ENCODE results near the gene LMO1. TPM values are rescaled to one million over a fixed set of nuclear protein-coding genes. Genes with fewer than 3 reads are reported as not detected.
A peak's percentile ranks its signal among the peaks of the same experiment; 100 is the strongest.

LMO1 gene
- total RNA-seq, 1 donor from 2014 or later: not detected

DNA sequence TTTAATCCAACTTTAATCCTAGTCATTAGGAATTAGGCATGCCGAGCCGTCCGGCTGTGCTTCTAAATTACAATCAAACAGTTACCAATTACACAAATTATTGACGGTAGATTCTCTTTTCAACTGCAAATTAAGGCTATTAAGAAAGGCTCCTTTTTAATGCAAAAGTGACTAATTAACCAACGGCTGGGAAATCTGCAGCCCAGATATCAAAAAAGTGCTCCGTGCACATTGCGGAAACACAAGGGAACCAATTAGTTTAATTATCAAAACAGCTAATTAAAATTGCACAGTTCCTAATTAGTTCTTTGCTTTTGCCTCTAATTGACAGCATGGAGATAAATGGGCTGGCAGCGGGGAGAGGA lies 19.4 kb upstream of the LMO1 start:
- intact Hi-C loops (cut with micrococcal nuclease): no loop called here
- no peaks in the 10 kb centered on the region for H3K36me3 Mint-ChIP-seq (ENCODE audit: low read depth)
- no peak for DNase-seq
- no peak overlapping the region for H3K4me3 Mint-ChIP-seq
- H3K4me1 Mint-ChIP-seq: no peaks in the 10 kb centered on the region
- peaks cover 5% of the 10 kb centered on the region for H3K27me3 Mint-ChIP-seq
- no peak overlapping the region for H3K27ac Mint-ChIP-seq
- H3K9me3 Mint-ChIP-seq: no peaks in the 10 kb centered on the region

GRCh38 chr11:8282631-8283030 lies 19.0 kb upstream of the LMO1 start:
- no peak overlapping the region for H3K27ac Mint-ChIP-seq
- no peaks in the 10 kb centered on the region for H3K36me3 Mint-ChIP-seq (ENCODE audit: low read depth)
- H3K27me3 Mint-ChIP-seq: peaks cover 5% of the 10 kb centered on the region
- H3K4me3 Mint-ChIP-seq: no peak overlapping the region
- H3K9me3 Mint-ChIP-seq: no peaks in the 10 kb centered on the region
- no peaks in the 10 kb centered on the region for H3K4me1 Mint-ChIP-seq
- DNase-seq: no peak
- intact Hi-C loops (cut with micrococcal nuclease): no loop called here

DNA sequence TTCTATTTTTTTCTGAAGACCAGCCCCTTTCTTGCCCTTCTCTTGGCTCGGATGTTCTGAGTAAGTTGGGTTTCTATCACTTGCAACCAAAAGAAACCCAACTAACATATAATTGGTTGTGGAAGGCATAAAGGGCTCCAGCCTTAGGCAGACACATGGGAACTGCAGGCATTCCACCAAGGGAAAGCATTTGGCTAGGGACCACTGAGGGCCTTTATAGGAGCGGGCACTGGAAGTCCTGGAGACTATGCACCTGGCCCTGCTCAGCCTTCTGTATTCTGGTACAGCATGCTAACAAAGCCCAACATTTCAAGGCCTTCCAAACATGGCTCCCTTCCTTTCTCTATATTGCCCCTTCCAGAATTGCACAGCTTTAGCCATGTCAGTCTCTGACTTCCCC lies 17.6 kb upstream of the LMO1 start:
- Mint-ChIP-seq H3K27ac (no peak overlapping the region), H3K4me3 (no peak overlapping the region), H3K9me3 (no peaks in the 10 kb centered on the region), H3K27me3 (peaks cover 5% of the 10 kb centered on the region), H3K36me3 (ENCODE audit: low read depth) (no peaks in the 10 kb centered on the region), H3K4me1 (no peaks in the 10 kb centered on the region)
- intact Hi-C loops (cut with micrococcal nuclease): no loop called here
- no peak for DNase-seq

- DNase-seq: no peak
- Mint-ChIP-seq H3K27me3 (peaks cover 12% of the 10 kb centered on the region), H3K4me1 (no peaks in the 10 kb centered on the region), H3K4me3 (no peak overlapping the region), H3K9me3 (no peaks in the 10 kb centered on the region), H3K36me3 (ENCODE audit: low read depth) (no peaks in the 10 kb centered on the region), H3K27ac (no peak overlapping the region)
- intact Hi-C loops (cut with micrococcal nuclease): no loop called here
Observed at GRCh38 chr11:8277691-8278090, 14.0 kb upstream of the LMO1 start.

GRCh38 chr11:8276528-8276927 lies 12.8 kb upstream of the LMO1 start:
- DNase-seq: no peak
- Mint-ChIP-seq H3K4me1 (no peaks in the 10 kb centered on the region), H3K36me3 (ENCODE audit: low read depth) (no peaks in the 10 kb centered on the region), H3K4me3 (no peak overlapping the region), H3K27ac (no peak overlapping the region), H3K27me3 (peaks cover 24% of the 10 kb centered on the region), H3K9me3 (no peaks in the 10 kb centered on the region)
- intact Hi-C loops (cut with micrococcal nuclease): no loop called here

DNA sequence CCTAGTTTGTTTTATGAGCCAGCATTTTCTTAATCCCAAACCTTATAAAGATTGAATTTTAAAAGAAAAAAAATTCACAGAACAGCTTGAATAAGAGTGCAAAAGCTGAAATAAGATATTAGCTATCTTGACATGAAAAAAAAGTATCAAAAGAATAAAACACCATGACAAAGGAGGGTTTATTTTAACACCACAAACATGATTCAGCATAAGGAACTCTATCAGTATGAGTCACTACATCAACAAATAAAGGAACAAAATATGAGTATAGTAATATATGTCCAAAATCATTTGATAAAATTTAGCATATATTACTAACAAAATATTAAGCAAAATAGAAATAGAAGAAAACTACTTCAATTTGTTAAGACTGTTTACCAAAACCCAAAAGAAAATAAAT lies 9.6 kb upstream of the LMO1 start:
- no peak for DNase-seq
- intact Hi-C loops (cut with micrococcal nuclease): no loop called here
- Mint-ChIP-seq H3K27me3 (peaks cover 53% of the 10 kb centered on the region), H3K36me3 (ENCODE audit: low read depth) (no peaks in the 10 kb centered on the region), H3K27ac (no peak overlapping the region), H3K9me3 (no peaks in the 10 kb centered on the region), H3K4me3 (no peak overlapping the region), H3K4me1 (peaks cover 1% of the 10 kb centered on the region)

DNA sequence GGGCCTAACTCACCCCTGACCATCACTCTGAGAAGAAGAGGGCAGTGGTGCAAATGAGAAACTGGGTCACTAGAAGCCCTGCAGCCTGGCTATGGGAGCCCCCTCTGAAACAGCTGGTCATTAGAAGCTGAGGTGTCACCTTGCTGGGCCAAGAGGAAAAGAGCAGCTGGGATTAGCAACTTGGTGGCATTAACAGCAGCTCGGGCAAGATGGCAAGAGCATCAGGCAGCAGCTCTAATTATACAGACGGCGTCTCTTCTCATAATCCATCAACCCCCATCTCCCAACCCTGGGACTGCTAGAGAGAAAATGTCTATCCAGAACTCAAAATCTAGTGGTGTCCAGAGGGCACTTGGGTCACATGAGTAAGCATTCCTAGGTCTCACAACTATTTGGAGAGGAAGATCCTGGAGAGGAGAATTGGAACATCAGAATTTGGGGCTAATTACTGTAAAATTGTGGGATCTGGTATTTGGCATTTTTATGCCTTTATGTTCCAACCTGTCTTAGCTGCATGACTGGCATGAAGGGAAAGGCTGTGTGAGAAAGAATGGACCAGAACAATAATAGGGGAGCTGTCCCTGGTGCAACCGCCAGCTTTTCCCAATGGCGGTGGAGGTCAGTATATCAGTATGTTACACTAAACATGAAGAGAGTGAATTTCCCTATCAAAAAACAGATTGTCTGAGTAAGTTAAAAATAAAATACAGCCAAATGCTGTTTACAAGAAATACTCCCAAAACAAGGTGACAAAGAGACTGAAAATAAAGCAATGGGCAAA lies 7.6 kb upstream of the LMO1 start:
- intact Hi-C loops (cut with micrococcal nuclease): no loop called here
- Mint-ChIP-seq H3K4me1 (peaks cover 1% of the 10 kb centered on the region), H3K36me3 (ENCODE audit: low read depth) (no peaks in the 10 kb centered on the region), H3K27me3 (peaks cover 67% of the 10 kb centered on the region), H3K4me3 (no peak overlapping the region), H3K27ac (no peak overlapping the region), H3K9me3 (no peaks in the 10 kb centered on the region)
- no peak for DNase-seq

- H3K27ac Mint-ChIP-seq: no peak overlapping the region
Observed at GRCh38 chr11:8269636-8270035, 6.0 kb upstream of the LMO1 start.

GRCh38 chr11:8268530-8269400 lies 5.1 kb upstream of the LMO1 start:
- H3K4me3 Mint-ChIP-seq: peak overlapping the region; percentile 30
- H3K4me1 Mint-ChIP-seq: peaks cover 6% of the 10 kb centered on the region
- peaks cover 79% of the 10 kb centered on the region for H3K27me3 Mint-ChIP-seq
- H3K27ac Mint-ChIP-seq: no peak overlapping the region
- no peaks in the 10 kb centered on the region for H3K36me3 Mint-ChIP-seq (ENCODE audit: low read depth)
- intact Hi-C loops (cut with micrococcal nuclease): loop anchor here (10.0 kb wide), 1 partner anchor 264 kb away; no protein-coding TSS in a partner anchor
- DNase-seq: no peak
- H3K9me3 Mint-ChIP-seq: no peaks in the 10 kb centered on the region

More at GRCh38 chr11:8269636-8270035, 6.0 kb upstream of the LMO1 start:
- Mint-ChIP-seq H3K4me3 (no peak overlapping the region), H3K4me1 (peaks cover 1% of the 10 kb centered on the region), H3K36me3 (ENCODE audit: low read depth) (no peaks in the 10 kb centered on the region), H3K9me3 (no peaks in the 10 kb centered on the region), H3K27me3 (peaks cover 76% of the 10 kb centered on the region)
- no peak for DNase-seq
- intact Hi-C loops (cut with micrococcal nuclease): loop anchor here (10.0 kb wide), 1 partner anchor 265 kb away; no protein-coding TSS in a partner anchor

- Mint-ChIP-seq H3K36me3 (ENCODE audit: low read depth) (no peaks in the 10 kb centered on the region), H3K4me3 (no peak overlapping the region), H3K27me3 (peaks cover 84% of the 10 kb centered on the region), H3K4me1 (peaks cover 9% of the 10 kb centered on the region), H3K9me3 (no peaks in the 10 kb centered on the region), H3K27ac (no peak overlapping the region)
- intact Hi-C loops (cut with micrococcal nuclease): loop anchor here (10.0 kb wide), 1 partner anchor 263 kb away; no protein-coding TSS in a partner anchor
- DNase-seq: peak; percentile 73
Observed at GRCh38 chr11:8267831-8268529, 4.3 kb upstream of the LMO1 start.

DNA sequence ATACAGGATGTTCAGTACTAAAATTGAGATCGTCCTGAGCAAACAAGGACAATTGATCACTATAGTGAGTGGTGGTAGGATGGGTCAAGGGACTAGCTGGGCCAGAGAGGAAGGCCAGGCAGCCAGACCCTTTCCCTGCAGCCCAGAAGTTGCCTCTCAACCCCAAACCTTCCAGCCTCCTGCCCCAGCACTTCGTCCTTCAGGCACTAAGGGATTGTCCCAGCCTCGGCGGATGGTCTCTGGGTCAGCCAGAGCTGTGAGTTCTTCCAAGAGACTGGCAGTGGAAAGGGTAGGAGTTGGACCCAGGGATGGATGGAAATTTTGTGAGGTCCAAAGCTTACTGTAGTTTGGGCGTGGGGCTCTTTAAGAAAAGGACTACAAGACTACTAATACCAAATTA lies 3.6 kb upstream of the LMO1 start:
- peak overlapping the region; percentile 21 for H3K4me3 Mint-ChIP-seq
- peaks cover 83% of the 10 kb centered on the region for H3K27me3 Mint-ChIP-seq
- DNase-seq: no peak
- no peaks in the 10 kb centered on the region for H3K9me3 Mint-ChIP-seq
- H3K4me1 Mint-ChIP-seq: peaks cover 9% of the 10 kb centered on the region
- no peak overlapping the region for H3K27ac Mint-ChIP-seq
- intact Hi-C loops (cut with micrococcal nuclease): loop anchor here (10.0 kb wide), 1 partner anchor 262 kb away; no protein-coding TSS in a partner anchor
- H3K36me3 Mint-ChIP-seq (ENCODE audit: low read depth): no peaks in the 10 kb centered on the region

DNA sequence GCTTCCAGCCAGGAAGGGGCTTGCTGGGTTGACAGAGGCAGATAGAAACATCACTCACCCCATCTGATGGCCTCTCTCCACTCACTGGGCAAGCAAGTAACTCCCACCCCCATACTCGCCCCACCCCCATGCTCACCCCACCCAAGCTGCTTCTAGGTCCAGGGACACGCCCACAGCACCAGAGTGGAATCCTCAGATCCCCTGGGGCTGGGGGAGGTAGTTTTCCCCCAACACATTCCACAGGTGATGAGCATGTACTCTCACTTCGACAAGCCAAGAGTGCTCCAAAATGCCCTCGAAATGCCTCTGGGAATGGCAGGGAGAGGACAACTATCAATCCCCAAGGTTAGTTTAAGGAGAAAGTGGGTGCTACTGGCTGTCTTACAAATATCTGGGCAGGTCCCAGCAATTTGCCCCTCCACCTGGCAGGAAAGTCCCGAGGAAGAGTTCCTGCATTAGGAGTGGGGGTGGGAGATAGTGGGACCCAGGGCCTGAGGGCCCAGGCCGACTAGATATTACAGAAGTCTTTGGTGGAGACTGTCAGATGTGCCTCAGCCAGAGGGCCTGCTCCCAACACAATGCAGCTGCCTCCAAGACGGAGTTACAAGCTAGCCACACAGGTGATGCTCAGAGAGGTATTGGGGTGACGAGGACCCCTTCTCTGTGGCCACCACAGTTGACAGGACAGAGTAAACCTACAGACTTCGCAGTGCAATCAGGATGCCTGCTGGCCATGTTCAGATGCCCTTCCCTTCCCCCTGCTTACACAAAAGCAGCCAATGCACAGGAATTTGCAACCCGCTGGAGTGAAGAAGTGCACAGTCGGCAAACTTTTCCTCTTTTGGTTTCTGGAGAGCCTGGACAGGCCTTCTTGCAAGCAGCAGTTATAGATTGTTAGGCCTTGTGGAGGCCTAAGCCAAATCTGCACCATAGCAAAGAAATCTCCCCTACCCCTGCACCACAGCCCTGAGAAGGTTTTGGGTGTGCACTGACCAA lies 2.9 kb upstream of the LMO1 start:
- peaks cover 83% of the 10 kb centered on the region for H3K27me3 Mint-ChIP-seq
- no peaks in the 10 kb centered on the region for H3K9me3 Mint-ChIP-seq
- DNase-seq: no peak
- intact Hi-C loops (cut with micrococcal nuclease): loop anchor here (10.0 kb wide), 1 partner anchor 262 kb away; no protein-coding TSS in a partner anchor
- no peak overlapping the region for H3K27ac Mint-ChIP-seq
- H3K4me1 Mint-ChIP-seq: peaks cover 9% of the 10 kb centered on the region
- no peak overlapping the region for H3K4me3 Mint-ChIP-seq
- H3K36me3 Mint-ChIP-seq (ENCODE audit: low read depth): no peaks in the 10 kb centered on the region

Data from activated CD4-positive, alpha-beta T cell treated with anti-CD3 and anti-CD28 coated beads, Interleukin-2, amount 10 ng/mL, durations not matched to agents 24 days and 14 days (primary cell).